Glomerular visceral epithelial cell (primary cell): Measurements from ENCODE around the gene MBP.

Experiments used
- DNase-seq: peaks from one replicate; pipeline ENCODE4 v3.0.0-alpha.2; 2016; ENCODE audit errors: extremely low spot score

MBP gene

GRCh38 chr18:77133835-77134496, 1.4 kb upstream of the MBP start:
- DNase-seq = no peak

GRCh38 chr18:77133051-77133834, 660 bp upstream of the MBP start:
- DNase-seq = peak; percentile 9

GRCh38 chr18:77131652-77132368, 773 bp downstream of the MBP start:
- peak; percentile 58 for DNase-seq

GRCh38 chr18:77131100-77131651, 1.4 kb downstream of the MBP start:
- peak; percentile 39 for DNase-seq

- no peak for DNase-seq
Measured at GRCh38 chr18:77130229-77131099, 2.1 kb downstream of the MBP start.

- peak; percentile 92 for DNase-seq
Measured at GRCh38 chr18:77129150-77129551, 3.4 kb downstream of the MBP start.

- DNase-seq = peak; percentile 93
Measured at GRCh38 chr18:77127769-77128671, 4.6 kb downstream of the MBP start.

- DNase-seq = peak; percentile 37
Measured at GRCh38 chr18:77124452-77124922, 8.1 kb downstream of the MBP start.

GRCh38 chr18:77123320-77124231, 9.0 kb downstream of the MBP start:
- DNase-seq = no peak

GRCh38 chr18:77121523-77121922, 11.1 kb downstream of the MBP start:
- DNase-seq = no peak

GRCh38 chr18:77119851-77120491, 12.6 kb downstream of the MBP start:
- no peak for DNase-seq

GRCh38 chr18:77119101-77119850, 13.3 kb downstream of the MBP start:
- DNase-seq = no peak

- no peak for DNase-seq
Measured at GRCh38 chr18:77118256-77119090, 14.1 kb downstream of the MBP start.

- no peak for DNase-seq
Measured at GRCh38 chr18:77116201-77117080, 16.1 kb downstream of the MBP start.

- peak; percentile 58 for DNase-seq
Measured at GRCh38 chr18:77115192-77115953, 17.2 kb downstream of the MBP start.
